Stomach (tissue), 9 donors: ENCODE results near the gene FBXL7. TPM values are rescaled to one million over a fixed set of nuclear protein-coding genes. Genes with fewer than 3 reads are reported as not detected.
A peak's percentile ranks its signal among the peaks of the same experiment; 100 is the strongest.

Experiments
- DNase-seq, 2 donors: peaks; one replicate each; pipeline versions ENCODE4 v3.0.0 to v3.0.0-alpha.2; 2013 to 2019
- H3K27ac ChIP-seq, 5 donors: fragments of 200-600 bp in 4 of 5; sonication (generic) in 4 of 5; one replicate each; pipeline ENCODE4 v1.5.1; 2013 to 2019; ENCODE audit warnings: mild to moderate bottlenecking in 1 of 5, moderate library complexity in 1 of 5
- H3K27me3 ChIP-seq, 3 donors: fragments of 200-600 bp; sonication (generic); one replicate each; pipeline ENCODE4 v1.5.1; 2017 to 2019; ENCODE audit warnings: mixed run types in 1 of 3
- H3K36me3 ChIP-seq, 4 donors: fragments of 200-600 bp; sonication (generic); 1 replicate in 3 of 4; 2 replicates in 1 of 4; pipeline ENCODE4 v1.5.1; 2016 to 2019
- H3K4me1 ChIP-seq, 4 donors: fragments of 200-600 bp; sonication (generic); one replicate each; pipeline ENCODE4 v1.5.1; 2016 to 2019
- H3K4me3 ChIP-seq, 4 donors: fragments of 200-600 bp; sonication (generic) in 3 of 4; one replicate each; pipeline ENCODE4 v1.5.1; 2016 to 2019; ENCODE audit warnings: mild to moderate bottlenecking in 1 of 4
- H3K9me3 ChIP-seq, 4 donors: fragments of 200-600 bp; sonication (generic); one replicate each; pipeline ENCODE4 v1.5.1; 2016 to 2019
- CTCF ChIP-seq, 7 experiments: fragments of 450-650 bp in 4 of 7; fragments of 200-600 bp in 3 of 7; sonication (generic) in 3 of 7; IDR thresholded peaks; one replicate each; pipeline ENCODE4 v1.5.1; 2016 to 2019; ENCODE audit warnings: antibody characterized with exemption in 7 of 7, control low read depth in 2 of 7, mild to moderate bottlenecking in 1 of 7
- EP300 ChIP-seq: sonication (generic); formaldehyde crosslinking; IDR thresholded peaks from one replicate; pipeline ENCODE4 v1.6.1; 2017; ENCODE audit warnings: antibody characterized with exemption
- POLR2A ChIP-seq, 4 donors: fragments of 450-650 bp; IDR thresholded peaks; one replicate each; pipeline ENCODE4 v1.6.1; 2016; ENCODE audit warnings: antibody characterized with exemption in 4 of 4, control low read depth in 2 of 4, mild to moderate bottlenecking in 1 of 4, moderate library complexity in 1 of 4
- POLR2AphosphoS5 ChIP-seq, 3 donors: sonication (generic); formaldehyde crosslinking; IDR thresholded peaks; one replicate each; pipeline ENCODE4 v1.6.1; 2016; ENCODE audit warnings: antibody characterized with exemption in 3 of 3
- WGBS, 5 donors: extraction: QIAGEN DNeasy Blood & Tissue Kit in 3 of 5; methylation state at CpG; one replicate each; pipeline versions ENCODE4 v1.1.5 to v1.1.7; 2013 to 2018; 5-methylcytosine and 5-hydroxymethylcytosine counted together
- intact Hi-C: fragments of 100-400 bp; cut with DNase I; formaldehyde crosslinking; loops from one replicate; pipeline ENCODE4 v1.15.1; 2023; ENCODE audit warnings: low total_unique reads
- polyA plus RNA-seq, 3 donors: library from polyadenylated mRNA; stranded (reverse); fragments of 200-250 nt; gene quantifications; one replicate each; pipeline ENCODE4 v1.2.3, GENCODE V29; 2013
- total RNA-seq, 5 donors: library from RNA; depleted of rRNA; stranded (reverse); fragments of >200 nt; gene quantifications; one replicate each; pipeline versions ENCODE4 v1.1.0 to v1.2.3, GENCODE V29; 2014 to 2016
- donor health status: healthy with polysubstance abuse.
- donor health status: Bipolar disorder and iron deficiency.
- donor health status: healthy.

The FBXL7 gene
- total and polyA plus RNA-seq, 8 donors: 3.6 to 17.1 (median 6.8) TPM

- no peak for DNase-seq
- Histone ChIP-seq H3K4me3 (no peak overlapping the region), H3K27me3 (no peaks in the 10 kb centered on the region), H3K4me1 (peaks cover 0 to 2% (median 0%) of the 10 kb centered on the region in 4 donors), H3K36me3 (no peaks in the 10 kb centered on the region), H3K27ac (peak overlapping the region in 1 of 5 donors; percentile 18), H3K9me3 (peaks cover 0 to 4% (median 0%) of the 10 kb centered on the region in 4 donors)
- no peak for TF ChIP-seq POLR2A (IDR thresholded peaks at IDR 0.05)
- peak in 1 of 3 donors; percentile 47 for TF ChIP-seq POLR2AphosphoS5 (IDR thresholded peaks at IDR 0.05)
- TF ChIP-seq CTCF (IDR thresholded peaks at IDR 0.05): no peak
- no peak for TF ChIP-seq EP300
- intact Hi-C loops: no loop called here
- 41 to 60% (median 54%) methylated on average over 5 of the region's 5 CpGs for WGBS, 5 donors
These were observed 33.3 kb downstream of the FBXL7 start for GRCh38 chr5:15533129-15533893.

GRCh38 chr5:15535938-15536337, 36.0 kb downstream of the FBXL7 start:
- Histone ChIP-seq H3K27ac (no peak overlapping the region), H3K4me3 (no peak overlapping the region), H3K27me3 (no peaks in the 10 kb centered on the region), H3K9me3 (peaks cover 0 to 4% (median 0%) of the 10 kb centered on the region in 4 donors), H3K36me3 (no peaks in the 10 kb centered on the region), H3K4me1 (peaks cover 0 to 6% (median 0%) of the 10 kb centered on the region in 4 donors)
- intact Hi-C loops: no loop called here
- 83 to 94% (median 86%) methylated on average over 4 of the region's 4 CpGs for WGBS, 5 donors
- DNase-seq: no peak
- TF ChIP-seq EP300 (no peak), POLR2A (IDR thresholded peaks at IDR 0.05) (no peak), CTCF (IDR thresholded peaks at IDR 0.05) (no peak), POLR2AphosphoS5 (IDR thresholded peaks at IDR 0.05) (no peak)

GRCh38 chr5:15538516-15538915, 38.5 kb downstream of the FBXL7 start:
- WGBS, 5 donors: 46 to 53% (median 47%) methylated on average over 2 of the region's 2 CpGs
- H3K9me3 ChIP-seq: peaks cover 0 to 4% (median 0%) of the 10 kb centered on the region in 4 donors
- DNase-seq: no peak
- H3K27ac ChIP-seq: no peak overlapping the region
- H3K36me3 ChIP-seq: no peaks in the 10 kb centered on the region
- TF ChIP-seq POLR2A (IDR thresholded peaks at IDR 0.05) (no peak), EP300 (no peak), CTCF (IDR thresholded peaks at IDR 0.05) (no peak), POLR2AphosphoS5 (IDR thresholded peaks at IDR 0.05) (no peak)
- H3K4me3 ChIP-seq: no peak overlapping the region
- peaks cover 0 to 6% (median 0%) of the 10 kb centered on the region in 4 donors for H3K4me1 ChIP-seq
- intact Hi-C loops: no loop called here
- H3K27me3 ChIP-seq: no peaks in the 10 kb centered on the region

- Histone ChIP-seq H3K4me1 (peaks cover 0 to 12% (median 0%) of the 10 kb centered on the region in 4 donors), H3K27me3 (no peaks in the 10 kb centered on the region), H3K4me3 (no peak overlapping the region), H3K27ac (no peak overlapping the region), H3K9me3 (peaks cover 0 to 4% (median 0%) of the 10 kb centered on the region in 4 donors), H3K36me3 (no peaks in the 10 kb centered on the region)
- intact Hi-C loops: no loop called here
- WGBS, 5 donors: 63 to 84% (median 67%) methylated on average over 2 of the region's 2 CpGs
- TF ChIP-seq CTCF (IDR thresholded peaks at IDR 0.05) (no peak), EP300 (no peak), POLR2AphosphoS5 (IDR thresholded peaks at IDR 0.05) (no peak), POLR2A (IDR thresholded peaks at IDR 0.05) (no peak)
- DNase-seq: no peak
These were observed 40.0 kb downstream of the FBXL7 start for GRCh38 chr5:15539951-15540350.
